ENCODE results near the gene SLC9A9.

The SLC9A9 gene

GRCh38 chr3:143267989-143268388 is 580.3 kb downstream of the SLC9A9 start:
- DNase-seq (ENCODE audit: extremely low read depth in 1 of 2, low read depth in 1 of 2), result no peak

DNA sequence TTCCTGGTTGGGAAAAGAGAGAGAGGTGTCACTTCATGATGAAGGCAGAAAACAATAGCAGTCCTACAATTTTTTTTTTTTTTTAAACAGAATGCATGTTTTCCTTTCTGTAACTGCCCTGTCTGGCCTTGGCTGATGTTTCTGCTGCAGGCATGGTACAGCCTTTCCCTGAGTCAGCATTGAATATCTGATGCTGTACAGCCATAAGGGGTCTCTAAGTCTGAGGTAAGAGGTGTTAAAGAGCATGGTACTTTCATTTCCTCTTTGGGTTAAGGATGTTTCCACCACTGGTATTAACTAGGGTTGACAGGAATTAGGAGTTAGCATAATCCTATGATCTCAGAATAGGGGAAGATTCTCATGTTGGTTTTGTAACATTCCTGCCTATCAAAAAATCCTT is 581.3 kb downstream of the SLC9A9 start:
- no peak for DNase-seq (ENCODE audit: extremely low read depth in 1 of 2, low read depth in 1 of 2)

GRCh38 chr3:143266511-143266910 is 581.8 kb downstream of the SLC9A9 start:
- no peak for DNase-seq (ENCODE audit: extremely low read depth in 1 of 2, low read depth in 1 of 2)

DNA sequence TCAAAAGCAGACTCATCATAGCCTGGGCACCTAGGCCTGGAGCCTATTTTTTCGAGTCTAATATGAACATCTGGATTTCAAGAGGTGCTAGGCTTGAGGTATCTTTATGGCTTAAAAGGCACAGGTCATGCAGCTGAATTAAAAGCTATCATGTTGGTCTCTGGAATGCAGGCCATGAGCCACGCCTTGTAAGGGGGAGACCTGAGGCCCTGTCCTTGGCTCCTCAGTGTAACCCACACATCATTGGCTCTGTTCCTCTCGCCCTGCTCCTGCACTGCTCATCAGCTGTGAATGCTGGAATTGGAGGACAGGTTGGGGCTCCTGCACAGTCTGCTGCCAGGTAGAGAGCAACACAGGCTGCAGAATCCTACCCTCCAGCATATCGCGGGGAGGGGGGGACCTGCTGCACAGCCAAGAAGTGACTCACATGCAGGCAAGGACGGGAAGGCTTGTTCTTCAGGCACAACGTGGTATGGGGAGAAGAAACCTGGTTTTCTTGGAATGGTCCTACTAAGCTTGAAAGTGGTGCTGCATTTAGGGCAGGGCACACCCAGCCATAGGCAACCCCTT is 582.7 kb downstream of the SLC9A9 start:
- DNase-seq (ENCODE audit: extremely low read depth in 1 of 2, low read depth in 1 of 2), result no peak

GRCh38 chr3:143263852-143264513 is 584.3 kb downstream of the SLC9A9 start:
- DNase-seq (ENCODE audit: extremely low read depth in 1 of 2, low read depth in 1 of 2), result no peak

- DNase-seq (ENCODE audit: extremely low read depth in 1 of 2, low read depth in 1 of 2), result no peak
Measured at GRCh38 chr3:143261848-143262247, 586.4 kb downstream of the SLC9A9 start.

DNA sequence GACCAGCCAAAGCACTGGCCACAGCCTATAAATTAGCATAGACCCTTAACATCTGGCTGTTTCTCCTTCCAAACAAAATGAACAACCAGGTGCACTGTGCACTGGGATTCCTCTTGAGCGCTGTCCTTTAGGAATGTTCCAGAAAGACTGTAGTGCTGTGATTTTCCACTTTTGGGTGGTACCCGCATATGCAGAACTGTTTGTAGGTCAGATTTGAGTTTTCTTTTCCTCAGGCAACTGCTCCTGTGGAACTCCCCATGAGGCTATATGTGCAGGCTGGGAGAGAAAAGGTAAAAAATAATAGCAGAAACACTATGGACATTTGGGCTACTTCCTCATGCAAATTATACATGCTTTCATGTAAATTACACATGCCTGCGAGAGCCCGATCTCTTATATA is 589.6 kb downstream of the SLC9A9 start:
- no peak for DNase-seq (ENCODE audit: extremely low read depth in 1 of 2, low read depth in 1 of 2)

DNA sequence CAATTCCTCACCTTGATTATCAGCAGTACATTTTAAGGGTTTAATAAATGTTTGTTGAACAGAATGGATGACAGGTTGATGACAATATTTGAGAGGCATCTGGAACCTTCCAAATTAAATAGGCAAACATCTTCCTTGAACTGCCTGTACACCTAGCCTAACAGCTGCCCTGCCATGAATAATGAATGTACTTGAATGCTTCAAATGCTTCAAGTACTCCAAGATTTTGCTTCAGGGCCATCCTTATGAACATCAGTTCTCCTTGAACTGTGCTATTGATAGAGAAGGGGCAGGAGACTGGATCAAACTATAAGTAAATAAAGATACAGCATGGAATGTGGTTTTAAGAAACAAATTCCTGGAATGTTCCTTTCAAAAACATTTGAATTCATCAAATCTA is 591.9 kb downstream of the SLC9A9 start:
- no peak for DNase-seq (ENCODE audit: extremely low read depth in 1 of 2, low read depth in 1 of 2)

DNA sequence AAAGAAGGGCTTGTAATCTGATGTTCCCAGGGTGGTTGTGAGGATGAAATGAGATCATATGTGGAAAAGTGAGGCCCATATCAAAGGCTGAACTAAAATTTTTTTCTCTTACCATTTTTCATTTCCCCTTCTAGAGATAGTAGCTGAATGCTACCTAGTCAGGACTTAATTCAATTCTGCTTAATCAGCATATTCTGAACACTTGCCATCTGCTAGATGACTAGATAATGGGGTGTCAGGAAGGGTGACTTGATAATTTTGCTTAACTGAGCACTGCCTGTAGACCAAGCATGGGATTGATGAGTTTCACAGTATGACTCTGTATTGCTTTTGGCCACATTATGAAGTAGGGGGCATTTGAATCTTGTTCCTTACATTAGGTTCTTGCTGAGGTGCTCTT is 592.5 kb downstream of the SLC9A9 start:
- DNase-seq (ENCODE audit: extremely low read depth in 1 of 2, low read depth in 1 of 2), result no peak

DNA sequence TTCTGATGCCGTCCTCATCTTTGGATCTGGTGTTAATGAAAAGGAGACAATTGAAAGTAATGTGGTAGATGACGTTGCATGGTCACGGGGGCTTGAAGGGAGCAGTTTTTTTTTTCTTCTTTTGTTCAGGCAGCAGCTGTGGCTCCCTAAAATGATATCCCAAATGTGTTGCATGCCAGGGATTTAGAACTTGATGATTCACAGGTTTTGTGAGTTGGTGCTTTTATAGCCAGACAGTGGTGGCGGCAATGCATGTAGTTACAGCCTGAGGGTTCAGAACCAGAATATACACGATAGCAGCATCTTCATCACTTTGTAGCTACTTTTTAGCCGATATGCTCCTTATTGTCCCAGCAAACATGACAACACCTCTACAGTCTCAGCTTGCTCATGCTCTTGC is 595.3 kb downstream of the SLC9A9 start:
- no peak for DNase-seq (ENCODE audit: extremely low read depth in 1 of 2, low read depth in 1 of 2)

- DNase-seq (ENCODE audit: extremely low read depth in 1 of 2, low read depth in 1 of 2), result no peak
Measured at GRCh38 chr3:143249014-143249413, 599.3 kb downstream of the SLC9A9 start.

- no peak for DNase-seq (ENCODE audit: extremely low read depth in 1 of 2, low read depth in 1 of 2)
Measured at GRCh38 chr3:143247073-143247472, 601.2 kb downstream of the SLC9A9 start.

GRCh38 chr3:143245692-143246091 is 602.6 kb downstream of the SLC9A9 start:
- no peak for DNase-seq (ENCODE audit: extremely low read depth in 1 of 2, low read depth in 1 of 2)

DNA sequence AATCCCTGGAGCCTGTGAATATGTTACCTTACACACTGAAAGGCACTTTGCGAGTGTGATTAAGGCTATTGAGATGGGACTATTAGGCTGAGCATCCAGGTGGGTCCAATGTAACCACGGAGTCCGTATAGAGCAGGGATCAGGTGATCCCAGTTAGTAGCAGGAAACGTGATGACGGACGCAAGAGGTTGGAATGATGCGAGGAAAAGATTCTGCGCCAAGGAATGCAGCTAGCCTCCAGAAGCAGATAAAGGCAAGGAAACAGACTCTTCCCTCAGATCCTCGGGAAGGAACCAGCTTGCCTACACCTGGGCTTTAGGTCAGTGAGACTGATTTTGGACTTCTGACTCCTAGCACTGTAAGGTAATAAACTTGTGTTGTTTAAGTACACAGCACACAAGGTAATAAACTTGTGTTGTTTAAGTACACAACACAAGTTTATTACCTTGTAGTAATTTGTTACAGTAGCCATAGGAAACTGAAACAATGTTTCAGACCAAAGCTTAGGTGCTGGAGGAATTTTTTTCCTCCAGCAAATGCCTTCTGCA is 603.7 kb downstream of the SLC9A9 start:
- DNase-seq (ENCODE audit: extremely low read depth in 1 of 2, low read depth in 1 of 2), result no peak

- no peak for DNase-seq (ENCODE audit: extremely low read depth in 1 of 2, low read depth in 1 of 2)
Measured at GRCh38 chr3:143243686-143244085, 604.6 kb downstream of the SLC9A9 start.

DNA sequence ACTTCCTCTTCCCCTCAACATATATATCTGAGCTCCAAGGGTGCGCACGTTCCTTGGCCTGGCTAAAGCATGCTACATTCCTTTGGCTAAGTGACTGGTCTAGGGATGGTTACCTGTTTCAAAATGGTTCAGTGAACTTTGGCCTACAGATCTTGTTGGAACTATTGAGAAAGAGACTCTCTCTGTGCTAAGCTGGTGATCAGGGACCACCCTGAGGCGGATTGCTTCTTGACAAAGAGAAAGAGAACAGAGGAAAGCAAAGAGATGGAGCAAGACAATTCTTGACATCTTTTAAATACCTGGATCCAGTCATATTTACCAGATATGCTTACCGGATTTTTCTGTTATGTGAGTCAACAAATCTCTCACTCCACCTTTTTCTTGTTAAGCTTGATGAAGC is 605.6 kb downstream of the SLC9A9 start:
- DNase-seq (ENCODE audit: extremely low read depth in 1 of 2, low read depth in 1 of 2), result no peak

- no peak for DNase-seq (ENCODE audit: extremely low read depth in 1 of 2, low read depth in 1 of 2)
Measured at GRCh38 chr3:143242101-143242500, 606.2 kb downstream of the SLC9A9 start.

DNA sequence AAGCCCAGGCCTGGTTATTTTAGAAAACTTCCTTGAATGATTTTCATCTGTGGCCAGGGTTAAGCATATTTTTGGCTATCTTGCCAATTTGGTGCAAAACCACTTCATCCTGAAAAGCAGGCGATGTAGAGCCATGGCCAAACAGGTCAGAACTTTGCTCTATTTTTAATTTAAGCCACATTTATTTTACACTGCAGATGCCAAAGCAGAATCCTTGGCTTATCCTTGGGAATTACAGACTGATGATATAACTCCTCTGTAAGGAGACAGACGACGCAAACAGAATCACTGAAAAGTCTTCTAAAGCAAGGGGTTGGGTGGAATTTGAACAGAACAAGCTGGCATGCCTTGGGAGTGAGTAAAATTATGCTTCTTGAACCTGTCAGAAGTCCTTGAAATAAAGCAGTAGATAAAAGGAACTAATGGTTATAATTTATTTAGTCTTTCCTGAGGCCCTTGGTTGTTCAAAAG is 606.8 kb downstream of the SLC9A9 start:
- DNase-seq (ENCODE audit: extremely low read depth in 1 of 2, low read depth in 1 of 2), result no peak

GRCh38 chr3:143240886-143241285 is 607.4 kb downstream of the SLC9A9 start:
- no peak for DNase-seq (ENCODE audit: extremely low read depth in 1 of 2, low read depth in 1 of 2)

- no peak for DNase-seq (ENCODE audit: extremely low read depth in 1 of 2, low read depth in 1 of 2)
Measured at GRCh38 chr3:143239031-143239430, 609.2 kb downstream of the SLC9A9 start.

GRCh38 chr3:143237077-143237627 is 611.1 kb downstream of the SLC9A9 start:
- DNase-seq (ENCODE audit: extremely low read depth in 1 of 2, low read depth in 1 of 2), result no peak

GRCh38 chr3:143236226-143236964 is 611.9 kb downstream of the SLC9A9 start:
- DNase-seq (ENCODE audit: extremely low read depth in 1 of 2, low read depth in 1 of 2), result no peak
